RWPE2 (cell line): Measurements from ENCODE around the gene TGM2.

ENCODE experiments used
- ATAC-seq: fragments of 200-7000 bp; cut with Tn5 transposase; 3 replicates; pipeline ENCODE4 v1.9.1; 2021; ENCODE audit warnings: low read depth
- DNase-seq: peaks from one replicate; pipeline ENCODE4 v3.0.0-alpha.2; 2020; ENCODE audit warnings: low spot score
- H3K27ac ChIP-seq: fragments of 450-650 bp; 2 replicates; pipeline ENCODE4 v1.5.1; 2017; ENCODE audit warnings: mild to moderate bottlenecking; ENCODE audit not compliant: poor library complexity, severe bottlenecking
- H3K27me3 ChIP-seq: fragments of 250-450 bp; sonication (Bioruptor Pico); 2 replicates; pipeline ENCODE4 v1.5.1; 2021; ENCODE audit warnings: mild to moderate bottlenecking, moderate library complexity; ENCODE audit not compliant: insufficient read depth, poor library complexity, severe bottlenecking
- H3K36me3 ChIP-seq: fragments of 250-450 bp; sonication (Bioruptor Pico); 2 replicates; pipeline ENCODE4 v1.5.1; 2020; ENCODE audit warnings: low read depth, mild to moderate bottlenecking, moderate library complexity
- H3K4me1 ChIP-seq: fragments of 250-450 bp; sonication (Bioruptor Pico); 2 replicates; pipeline ENCODE4 v1.5.1; 2021; ENCODE audit warnings: mild to moderate bottlenecking, moderate library complexity; ENCODE audit not compliant: insufficient read depth, poor library complexity, severe bottlenecking
- H3K4me3 ChIP-seq: fragments of 250-450 bp; sonication (Bioruptor Pico); 2 replicates; pipeline ENCODE4 v1.5.1; 2021; ENCODE audit warnings: mild to moderate bottlenecking, moderate library complexity; ENCODE audit not compliant: severe bottlenecking
- H3K9me3 ChIP-seq: fragments of 250-450 bp; sonication (Bioruptor Pico); 2 replicates; pipeline ENCODE4 v1.5.1; 2021; ENCODE audit warnings: mild to moderate bottlenecking, moderate library complexity; ENCODE audit not compliant: severe bottlenecking
- CTCF ChIP-seq: fragments of 450-650 bp; IDR thresholded peaks from one replicate; pipeline ENCODE4 v1.5.1; 2017; ENCODE audit warnings: mild to moderate bottlenecking, moderate library complexity; ENCODE audit not compliant: poor library complexity, severe bottlenecking

The TGM2 gene

GRCh38 chr20:38192323-38192885 lies 27.3 kb upstream of the TGM2 start:
- Histone ChIP-seq H3K27ac (no peak overlapping the region), H3K4me3 (no peak overlapping the region), H3K9me3 (no peaks in the 10 kb centered on the region), H3K4me1 (peaks cover 17% of the 10 kb centered on the region), H3K36me3 (no peaks in the 10 kb centered on the region), H3K27me3 (no peaks in the 10 kb centered on the region)
- DNase-seq: peak; percentile 60
- no peak for TF ChIP-seq CTCF
- ATAC-seq: no peak

- H3K36me3 ChIP-seq: no peaks in the 10 kb centered on the region
- peak; percentile 46 for DNase-seq
- no peak overlapping the region for H3K27ac ChIP-seq
- H3K27me3 ChIP-seq: no peaks in the 10 kb centered on the region
- no peak for TF ChIP-seq CTCF
- H3K4me1 ChIP-seq: peaks cover 18% of the 10 kb centered on the region
- no peaks in the 10 kb centered on the region for H3K9me3 ChIP-seq
- no peak overlapping the region for H3K4me3 ChIP-seq
- ATAC-seq: no peak
Measured at GRCh38 chr20:38191654-38192053, 26.6 kb upstream of the TGM2 start.

GRCh38 chr20:38190936-38191371 lies 25.9 kb upstream of the TGM2 start:
- Histone ChIP-seq H3K27me3 (no peaks in the 10 kb centered on the region), H3K36me3 (no peaks in the 10 kb centered on the region), H3K9me3 (no peaks in the 10 kb centered on the region), H3K4me3 (no peak overlapping the region), H3K4me1 (peaks cover 17% of the 10 kb centered on the region), H3K27ac (no peak overlapping the region)
- no peak for TF ChIP-seq CTCF
- ATAC-seq: no peak
- DNase-seq: peak; percentile 71

- TF ChIP-seq CTCF: no peak
Measured at GRCh38 chr20:38190166-38190565, 25.1 kb upstream of the TGM2 start.

GRCh38 chr20:38187517-38187916 lies 22.4 kb upstream of the TGM2 start:
- DNase-seq: peak; percentile 67
- H3K36me3 ChIP-seq: no peaks in the 10 kb centered on the region
- TF ChIP-seq CTCF: peak; percentile 11

More at GRCh38 chr20:38190166-38190565, 25.1 kb upstream of the TGM2 start:
- H3K27me3 ChIP-seq: no peaks in the 10 kb centered on the region
- DNase-seq: peak; percentile 58
- H3K36me3 ChIP-seq: no peaks in the 10 kb centered on the region
- H3K4me3 ChIP-seq: no peak overlapping the region
- H3K9me3 ChIP-seq: no peaks in the 10 kb centered on the region
- H3K27ac ChIP-seq: no peak overlapping the region
- H3K4me1 ChIP-seq: peaks cover 17% of the 10 kb centered on the region
- no peak for ATAC-seq

More at GRCh38 chr20:38187517-38187916, 22.4 kb upstream of the TGM2 start:
- Histone ChIP-seq H3K27ac (peak overlapping the region; percentile 99), H3K4me1 (peaks cover 39% of the 10 kb centered on the region), H3K4me3 (no peak overlapping the region), H3K27me3 (no peaks in the 10 kb centered on the region), H3K9me3 (no peaks in the 10 kb centered on the region)
- ATAC-seq: no peak
